Measurements from ENCODE around the gene NCAPD3. TPM values are rescaled to one million over a fixed set of nuclear protein-coding genes. Genes with fewer than 3 reads are reported as not detected.
A peak's percentile ranks its signal among the peaks of the same experiment; 100 is the strongest.

NCAPD3 gene
- total and polyA plus RNA-seq, 9 of the 15 experiments (the other 6 are each of a cell fraction or from before 2014, with no cell fraction given): 23.6 to 80.6 (median 58.6) TPM

- 0 out of 2 replicates have a peak, but pooled peaks have one; percentile 28 for TF ChIP-seq NKRF (IDR thresholded peaks at IDR 0.05; ENCODE audit: borderline replicate concordance)
- no peak for TF ChIP-seq HDAC3 (IDR thresholded peaks at IDR 0.05; ENCODE audit: borderline replicate concordance, partially characterized antibody)
- TF ChIP-seq NCOA4 (IDR thresholded peaks at IDR 0.05; ENCODE audit: partially characterized antibody): no peak
- no peak for TF ChIP-seq ESRRB (CRISPR knock-in tag; IDR thresholded peaks at IDR 0.05; ENCODE audit: borderline replicate concordance)
- no peak for TF ChIP-seq MYC (IDR thresholded peaks at IDR 0.05; ENCODE audit: low read depth, low read length)
- TF ChIP-seq MYC (CRISPR knock-in tag; IDR thresholded peaks at IDR 0.05; ENCODE audit: borderline replicate concordance, low read depth): no peak
- TF ChIP-seq EZH2 (IDR thresholded peaks at IDR 0.05; ENCODE audit: borderline replicate concordance, low read depth, low read length): no peak
- no peak for TF ChIP-seq ZNF134 (CRISPR knock-in tag; conservative IDR thresholded peaks at IDR 0.05)
- TF ChIP-seq TAF7 (tag; IDR thresholded peaks at IDR 0.05): no peak
- peak; percentile 60 for TF ChIP-seq HMGN3 (IDR thresholded peaks at IDR 0.05; ENCODE audit: borderline replicate concordance, extremely low read depth, insufficient read length, low read depth, low read length)
- TF ChIP-seq MAFG (tag; conservative IDR thresholded peaks at IDR 0.05): no peak
- TF ChIP-seq CTCF (IDR thresholded peaks at IDR 0.05 in 2 of 3, conservative IDR thresholded peaks at IDR 0.05 in 1 of 3; ENCODE audit: insufficient read depth in 2 of 3, low read depth in 1 of 3, low read length in 3 of 3): peak in 2 of 3 experiments; percentile 1 to 8; a peak in 1 of 6 replicates
- TF ChIP-seq KHSRP (IDR thresholded peaks at IDR 0.05): no peak
- TF ChIP-seq U2AF1 (optimal IDR thresholded peaks at IDR 0.05; ENCODE audit: low read depth, low read length): no peak
- TF ChIP-seq CBFB (CRISPR knock-in tag; IDR thresholded peaks at IDR 0.05): no peak
- TF ChIP-seq, protein P1, sequence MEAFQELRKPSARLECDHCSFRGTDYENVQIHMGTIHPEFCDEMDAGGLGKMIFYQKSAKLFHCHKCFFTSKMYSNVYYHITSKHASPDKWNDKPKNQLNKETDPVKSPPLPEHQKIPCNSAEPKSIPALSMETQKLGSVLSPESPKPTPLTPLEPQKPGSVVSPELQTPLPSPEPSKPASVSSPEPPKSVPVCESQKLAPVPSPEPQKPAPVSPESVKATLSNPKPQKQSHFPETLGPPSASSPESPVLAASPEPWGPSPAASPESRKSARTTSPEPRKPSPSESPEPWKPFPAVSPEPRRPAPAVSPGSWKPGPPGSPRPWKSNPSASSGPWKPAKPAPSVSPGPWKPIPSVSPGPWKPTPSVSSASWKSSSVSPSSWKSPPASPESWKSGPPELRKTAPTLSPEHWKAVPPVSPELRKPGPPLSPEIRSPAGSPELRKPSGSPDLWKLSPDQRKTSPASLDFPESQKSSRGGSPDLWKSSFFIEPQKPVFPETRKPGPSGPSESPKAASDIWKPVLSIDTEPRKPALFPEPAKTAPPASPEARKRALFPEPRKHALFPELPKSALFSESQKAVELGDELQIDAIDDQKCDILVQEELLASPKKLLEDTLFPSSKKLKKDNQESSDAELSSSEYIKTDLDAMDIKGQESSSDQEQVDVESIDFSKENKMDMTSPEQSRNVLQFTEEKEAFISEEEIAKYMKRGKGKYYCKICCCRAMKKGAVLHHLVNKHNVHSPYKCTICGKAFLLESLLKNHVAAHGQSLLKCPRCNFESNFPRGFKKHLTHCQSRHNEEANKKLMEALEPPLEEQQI (IDR thresholded peaks at IDR 0.05): no peak
- TF ChIP-seq CHD1 (IDR thresholded peaks at IDR 0.05; ENCODE audit: low read length): no peak
- TF ChIP-seq HNRNPK (IDR thresholded peaks at IDR 0.05; ENCODE audit: low read depth, low read length, poor library complexity, severe bottlenecking): no peak
Observed at GRCh38 chr11:134253188-134253993, 29.6 kb upstream of the NCAPD3 start, which contains the start of the genes ACAD8 and THYN1 (continued).
